Measurements from ENCODE around the gene FAM180A.

Gene FAM180A

GRCh38 chr7:135771051-135771450 lies 22.4 kb upstream of the FAM180A start:
- no peak for DNase-seq

- DNase-seq = no peak
These were observed 21.6 kb upstream of the FAM180A start for GRCh38 chr7:135770139-135770710.

- no peak for DNase-seq
These were observed 20.6 kb upstream of the FAM180A start for GRCh38 chr7:135769005-135769802.

GRCh38 chr7:135768467-135768866 lies 19.9 kb upstream of the FAM180A start:
- no peak for DNase-seq

GRCh38 chr7:135768064-135768463 lies 19.5 kb upstream of the FAM180A start:
- DNase-seq = no peak

- no peak for DNase-seq
These were observed 14.6 kb upstream of the FAM180A start for GRCh38 chr7:135763261-135763660.

GRCh38 chr7:135761751-135762488 lies 13.3 kb upstream of the FAM180A start:
- no peak for DNase-seq

GRCh38 chr7:135759532-135759931 lies 10.9 kb upstream of the FAM180A start:
- no peak for DNase-seq

- no peak for DNase-seq
These were observed 9.9 kb upstream of the FAM180A start for GRCh38 chr7:135758531-135758932.

- DNase-seq = no peak
These were observed 9.3 kb upstream of the FAM180A start for GRCh38 chr7:135757719-135758411.

GRCh38 chr7:135756191-135756590 lies 7.6 kb upstream of the FAM180A start:
- DNase-seq = no peak

- no peak for DNase-seq
These were observed 6.7 kb upstream of the FAM180A start for GRCh38 chr7:135755351-135755753.

- DNase-seq = no peak
These were observed 5.2 kb upstream of the FAM180A start for GRCh38 chr7:135753616-135754413.

GRCh38 chr7:135747366-135747765 lies 1.2 kb downstream of the FAM180A start:
- no peak for DNase-seq

- no peak for DNase-seq
These were observed 2.8 kb downstream of the FAM180A start for GRCh38 chr7:135745703-135746312.

GRCh38 chr7:135744938-135745702 lies 3.5 kb downstream of the FAM180A start:
- no peak for DNase-seq

GRCh38 chr7:135743907-135744731 lies 4.5 kb downstream of the FAM180A start:
- DNase-seq = no peak

GRCh38 chr7:135742371-135742770 lies 6.2 kb downstream of the FAM180A start:
- no peak for DNase-seq

- DNase-seq = no peak
These were observed 6.7 kb downstream of the FAM180A start for GRCh38 chr7:135741905-135742304.

- no peak for DNase-seq
These were observed 7.7 kb downstream of the FAM180A start for GRCh38 chr7:135740889-135741288.

Data from T-helper 2 cell (primary cell).